ENCODE data around the gene OMP. TPM values are rescaled to one million over a fixed set of nuclear protein-coding genes. Genes with fewer than 3 reads are reported as not detected.

OMP gene
- total and polyA plus RNA-seq, 2 of the 13 experiments (the other 11 are each of a cell fraction or from before 2014, with no cell fraction given), result not detected

GRCh38 chr11:77109236-77110019, 6.8 kb downstream of the OMP start:
- FAIRE-seq (no peak), DNase-seq (ENCODE audit: low spot score) (no peak), ATAC-seq (no peak)
- intact Hi-C loops (cut with micrococcal nuclease; ENCODE audit: unreplicated experiment), result no loop called here
- ChIA-PET CTCF (ENCODE audit: low intra/inter-chr PET ratio, low total read pairs) (no interaction called here), POLR2A (no interaction called here)
- H3K9ac ChIP-seq (ENCODE audit: insufficient read depth, low read depth, low read length), result no peak overlapping the region
- in situ Hi-C loops (cut with HindIII; ENCODE audit: extremely low pct_ligation_motif_present, low pct_unique_long_range_greater_than_20kb), result no loop called here
- H3K4me1 ChIP-seq (ENCODE audit: insufficient read depth, low read length), result peaks cover 42% of the 10 kb centered on the region
- no peak overlapping the region for H3K4me3 ChIP-seq (replicated peaks in 1 of 3; ENCODE audit: insufficient read depth in 1 of 3, low read depth in 2 of 3, low read length in 3 of 3)
- no TSS peak for BruUV-seq (replicated peaks)
- H3K27ac ChIP-seq (ENCODE audit: extremely low read length, insufficient read depth, low read length), result no peak overlapping the region
- 84% methylated on average over 9 of the region's 11 CpGs for WGBS (ENCODE audit: low lambda C conversion rate)
- TF ChIP-seq ZNF564 (CRISPR knock-in tag; IDR thresholded peaks at IDR 0.05) (no peak), PHF5A (CRISPR knock-in tag; IDR thresholded peaks at IDR 0.05; ENCODE audit: low read depth, unreplicated experiment) (no peak), ZNF24 (IDR thresholded peaks at IDR 0.05) (no peak), EP300 (IDR thresholded peaks at IDR 0.05; ENCODE audit: low read depth in 2 of 2, low read length in 2 of 2) (no peak), EP300 (CRISPR knock-in tag; IDR thresholded peaks at IDR 0.05; ENCODE audit: borderline replicate concordance) (no peak), ZBTB44 (CRISPR knock-in tag; IDR thresholded peaks at IDR 0.05) (no peak), ZFP36L2 (CRISPR knock-in tag; IDR thresholded peaks at IDR 0.05) (no peak), DRAP1 (CRISPR knock-in tag; IDR thresholded peaks at IDR 0.05) (no peak), RBM22 (optimal IDR thresholded peaks at IDR 0.05; ENCODE audit: low read length) (no peak), ZFP37 (CRISPR knock-in tag; IDR thresholded peaks at IDR 0.05; ENCODE audit: borderline replicate concordance) (no peak), ATAD3A (CRISPR knock-in tag; IDR thresholded peaks at IDR 0.05) (no peak), ZNF605 (CRISPR knock-in tag; IDR thresholded peaks at IDR 0.05) (no peak)
- no peaks in the 10 kb centered on the region for H3K79me2 ChIP-seq (ENCODE audit: insufficient read depth, low read length)
- no peak overlapping the region for H3K4me2 ChIP-seq (ENCODE audit: low read depth, low read length)
- no peaks in the 10 kb centered on the region for H3K36me3 ChIP-seq (replicated peaks in 1 of 2; ENCODE audit: control insufficient read depth in 1 of 2, insufficient read depth in 2 of 2, low read length in 2 of 2)
- peaks cover 0 to 2% of the 10 kb centered on the region in 2 experiments; a peak in 1 of 5 replicates for H3K27me3 ChIP-seq (ENCODE audit: control insufficient read depth in 1 of 2, insufficient read depth in 2 of 2, low read length in 2 of 2)
- H4K20me1 ChIP-seq (ENCODE audit: insufficient read depth, low read length), result no peaks in the 10 kb centered on the region
- no peaks in the 10 kb centered on the region for H3K9me3 ChIP-seq (ENCODE audit: low read length)
- no peak overlapping the region for H2AFZ ChIP-seq (ENCODE audit: low read length)

Data from HepG2 (cell line).